Measurements from ENCODE around the gene ARMC9. TPM values are rescaled to one million over a fixed set of nuclear protein-coding genes. Genes with fewer than 3 reads are reported as not detected.
A peak's percentile ranks its signal among the peaks of the same experiment; 100 is the strongest.

ARMC9 gene
- total RNA-seq, 1 experiment from 2014 or later: 23.4 TPM

DNA sequence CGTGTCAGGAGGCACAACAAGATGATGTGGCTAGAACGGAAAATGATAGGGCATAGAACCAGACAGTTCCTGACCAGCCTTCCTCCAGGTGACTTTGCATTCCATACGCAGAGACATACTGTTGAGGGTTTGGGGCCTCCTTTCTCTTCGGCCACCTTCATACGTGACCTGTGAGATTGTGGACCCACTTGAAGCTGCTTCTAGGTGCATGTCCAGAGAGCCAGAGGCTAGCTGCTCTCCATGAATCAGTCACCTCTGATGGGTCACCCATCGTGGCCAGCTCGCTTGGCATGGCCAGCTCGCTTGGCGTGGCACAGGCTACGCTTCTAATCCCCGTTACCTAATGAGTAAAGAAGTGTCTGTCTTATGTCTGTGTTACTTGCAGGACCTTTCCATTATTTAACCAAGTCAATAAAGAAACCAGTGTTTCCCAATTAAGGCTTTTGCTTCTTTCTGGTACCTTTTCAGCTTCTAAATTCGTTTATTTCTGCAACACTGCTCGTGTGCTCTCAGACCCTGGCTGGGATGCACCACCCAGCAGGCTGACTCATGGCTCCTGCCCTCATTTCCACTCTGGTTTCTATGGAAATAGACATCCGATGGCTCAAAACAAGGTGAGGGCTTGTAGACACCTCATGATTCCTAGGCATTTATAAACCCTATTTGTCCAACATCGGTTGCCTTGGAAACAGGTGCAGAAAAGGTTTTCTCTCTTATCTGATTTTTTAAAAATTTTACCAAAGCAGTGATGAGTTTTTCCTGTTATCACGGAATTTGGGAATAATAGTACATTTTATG is 110.4 kb downstream of the ARMC9 start:
- TF ChIP-seq, protein P1, sequence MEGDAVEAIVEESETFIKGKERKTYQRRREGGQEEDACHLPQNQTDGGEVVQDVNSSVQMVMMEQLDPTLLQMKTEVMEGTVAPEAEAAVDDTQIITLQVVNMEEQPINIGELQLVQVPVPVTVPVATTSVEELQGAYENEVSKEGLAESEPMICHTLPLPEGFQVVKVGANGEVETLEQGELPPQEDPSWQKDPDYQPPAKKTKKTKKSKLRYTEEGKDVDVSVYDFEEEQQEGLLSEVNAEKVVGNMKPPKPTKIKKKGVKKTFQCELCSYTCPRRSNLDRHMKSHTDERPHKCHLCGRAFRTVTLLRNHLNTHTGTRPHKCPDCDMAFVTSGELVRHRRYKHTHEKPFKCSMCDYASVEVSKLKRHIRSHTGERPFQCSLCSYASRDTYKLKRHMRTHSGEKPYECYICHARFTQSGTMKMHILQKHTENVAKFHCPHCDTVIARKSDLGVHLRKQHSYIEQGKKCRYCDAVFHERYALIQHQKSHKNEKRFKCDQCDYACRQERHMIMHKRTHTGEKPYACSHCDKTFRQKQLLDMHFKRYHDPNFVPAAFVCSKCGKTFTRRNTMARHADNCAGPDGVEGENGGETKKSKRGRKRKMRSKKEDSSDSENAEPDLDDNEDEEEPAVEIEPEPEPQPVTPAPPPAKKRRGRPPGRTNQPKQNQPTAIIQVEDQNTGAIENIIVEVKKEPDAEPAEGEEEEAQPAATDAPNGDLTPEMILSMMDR (conservative IDR thresholded peaks at IDR 0.05; ENCODE audit: low read depth, low read length): no peak
- no peak for TF ChIP-seq EZH2 (IDR thresholded peaks at IDR 0.05; ENCODE audit: low read length, unreplicated experiment)
- Histone ChIP-seq H3K27me3 (ENCODE audit: low read length) (no peaks in the 10 kb centered on the region), H3K4me3 (ENCODE audit: low read length) (no peak overlapping the region), H3K4me1 (ENCODE audit: insufficient read depth, low read length) (peaks cover 28% of the 10 kb centered on the region), H3F3A (ENCODE audit: low read length, unreplicated experiment) (no peaks in the 10 kb centered on the region), H3K4me2 (ENCODE audit: low read length) (peak overlapping the region; percentile 4; the same call in 1 of the 2 replicates), H4K20me1 (ENCODE audit: low read length) (no peaks in the 10 kb centered on the region), H3K79me2 (ENCODE audit: low read length) (no peaks in the 10 kb centered on the region), H3K36me3 (ENCODE audit: low read depth, low read length) (no peaks in the 10 kb centered on the region), H3K27ac (ENCODE audit: low read length) (peak overlapping the region; percentile 30), H2AFZ (ENCODE audit: low read length) (no peak overlapping the region), H3K9me3 (ENCODE audit: low read length) (no peaks in the 10 kb centered on the region), H3K9me2 (replicated peaks; ENCODE audit: low read length) (no peaks in the 10 kb centered on the region), H3K9ac (ENCODE audit: low read length) (no peak overlapping the region)
- DNase-seq (peak; percentile 47), ATAC-seq (peak; percentile 68)
- BruUV-seq (replicated peaks): no TSS peak
- ChIA-PET POLR2A (ENCODE audit: unreplicated experiment) (no interaction called here), CTCF (no interaction called here)
- intact Hi-C loops (cut with micrococcal nuclease): no loop called here

DNA sequence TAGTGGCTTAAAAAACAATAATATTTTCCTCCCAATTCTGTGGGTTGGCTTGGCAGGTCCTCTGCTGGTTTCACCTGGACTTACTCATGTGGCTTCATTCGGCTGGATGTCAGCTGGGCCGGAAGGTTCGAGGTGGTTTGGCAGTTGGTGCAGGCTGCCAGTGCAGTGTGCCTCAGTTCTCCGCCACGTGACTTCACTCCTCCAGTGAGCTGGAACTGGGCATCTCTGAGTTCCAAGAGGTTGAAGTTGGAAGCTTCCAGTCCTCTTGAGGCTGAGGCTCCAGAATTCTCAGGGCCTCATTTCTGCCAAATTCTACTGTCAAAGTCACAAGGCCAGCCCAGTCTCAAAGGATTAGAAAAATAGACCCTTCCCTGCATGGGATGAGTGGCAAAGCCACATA is 113.6 kb downstream of the ARMC9 start:
- Histone ChIP-seq H3K9me3 (ENCODE audit: low read length) (no peaks in the 10 kb centered on the region), H3K4me2 (ENCODE audit: low read length) (no peak overlapping the region), H3K9ac (ENCODE audit: low read length) (no peak overlapping the region), H3K36me3 (ENCODE audit: low read depth, low read length) (no peaks in the 10 kb centered on the region), H4K20me1 (ENCODE audit: low read length) (no peaks in the 10 kb centered on the region), H3K9me2 (replicated peaks; ENCODE audit: low read length) (no peaks in the 10 kb centered on the region), H2AFZ (ENCODE audit: low read length) (no peak overlapping the region), H3K4me1 (ENCODE audit: insufficient read depth, low read length) (peaks cover 11% of the 10 kb centered on the region), H3K79me2 (ENCODE audit: low read length) (no peaks in the 10 kb centered on the region), H3F3A (ENCODE audit: low read length, unreplicated experiment) (no peaks in the 10 kb centered on the region), H3K27ac (ENCODE audit: low read length) (no peak overlapping the region), H3K27me3 (ENCODE audit: low read length) (no peaks in the 10 kb centered on the region), H3K4me3 (ENCODE audit: low read length) (no peak overlapping the region)
- CTCF ChIA-PET: no interaction called here
- POLR2A ChIA-PET (ENCODE audit: unreplicated experiment): no interaction called here
- TF ChIP-seq EZH2 (IDR thresholded peaks at IDR 0.05; ENCODE audit: low read length, unreplicated experiment): no peak
- TF ChIP-seq, protein P1 (conservative IDR thresholded peaks at IDR 0.05; ENCODE audit: low read depth, low read length): no peak
- intact Hi-C loops (cut with micrococcal nuclease): no loop called here
- DNase-seq (no peak), ATAC-seq (no peak)
- BruUV-seq (replicated peaks): no TSS peak

DNA sequence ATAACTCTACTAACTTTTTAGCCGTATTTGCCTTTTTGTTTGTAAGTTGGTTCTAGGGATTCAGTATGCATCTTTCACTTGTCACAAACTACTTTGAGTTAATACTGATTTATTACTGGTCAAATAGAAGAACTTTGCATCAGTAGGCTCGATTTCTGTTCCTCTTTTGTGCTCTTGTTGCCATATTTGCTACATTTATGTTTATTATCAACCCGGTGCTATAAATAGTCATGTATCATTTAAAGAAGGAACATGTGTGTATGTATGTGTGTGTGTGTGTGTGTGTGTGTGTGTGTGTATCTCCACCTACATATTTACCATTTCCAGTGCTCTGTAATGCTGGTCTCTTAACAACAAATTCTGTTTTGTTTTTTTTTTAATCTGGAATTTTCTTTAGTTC is 117.5 kb downstream of the ARMC9 start:
- TF ChIP-seq, protein P1 (conservative IDR thresholded peaks at IDR 0.05; ENCODE audit: low read depth, low read length): no peak
- TF ChIP-seq EZH2 (IDR thresholded peaks at IDR 0.05; ENCODE audit: low read length, unreplicated experiment): no peak
- TF ChIP-seq EZH2phosphoT487 (IDR thresholded peaks at IDR 0.05; ENCODE audit: borderline replicate concordance, low read length): no peak
- Histone ChIP-seq H3K27ac (ENCODE audit: low read length) (no peak overlapping the region), H3K4me1 (ENCODE audit: insufficient read depth, low read length) (no peaks in the 10 kb centered on the region), H3K9me2 (replicated peaks; ENCODE audit: low read length) (no peaks in the 10 kb centered on the region), H3K9ac (ENCODE audit: low read length) (no peak overlapping the region), H3K79me2 (ENCODE audit: low read length) (no peaks in the 10 kb centered on the region), H3K27me3 (ENCODE audit: low read length) (no peaks in the 10 kb centered on the region), H3K4me3 (ENCODE audit: low read length) (no peak overlapping the region), H3K36me3 (ENCODE audit: low read depth, low read length) (no peaks in the 10 kb centered on the region), H4K20me1 (ENCODE audit: low read length) (no peaks in the 10 kb centered on the region), H2AFZ (ENCODE audit: low read length) (no peak overlapping the region), H3K4me2 (ENCODE audit: low read length) (no peak overlapping the region), H3K9me3 (ENCODE audit: low read length) (no peaks in the 10 kb centered on the region), H3F3A (ENCODE audit: low read length, unreplicated experiment) (no peaks in the 10 kb centered on the region)
- intact Hi-C loops (cut with micrococcal nuclease): no loop called here
- CTCF ChIA-PET: no interaction called here
- POLR2A ChIA-PET (ENCODE audit: unreplicated experiment): no interaction called here
- DNase-seq: no peak
- no TSS peak for BruUV-seq (replicated peaks)
- no peak for ATAC-seq

Data from PC-3 (cell line).